Lower lobe of right lung (tissue), 2 donors: ENCODE results near the gene KRTAP22-2. TPM values are rescaled to one million over a fixed set of nuclear protein-coding genes. Genes with fewer than 3 reads are reported as not detected.

Experiments used
- ATAC-seq, 2 donors: fragments of 200-7000 bp; cut with Tn5 transposase; one replicate each; pipeline ENCODE4 v1.9.1; 2020 to 2022; ENCODE audit warnings: mild to moderate bottlenecking in 2 of 2, moderate library complexity in 2 of 2
- DNase-seq: peaks from one replicate; pipeline ENCODE4 v3.0.0-alpha.2; 2020
- H3K27ac ChIP-seq: fragments of 200-600 bp; one replicate; pipeline ENCODE4 v1.8.0; 2022
- H3K27me3 ChIP-seq: fragments of 200-600 bp; one replicate; pipeline ENCODE4 v1.8.0; 2022; ENCODE audit warnings: low read depth
- H3K36me3 ChIP-seq: fragments of 200-600 bp; one replicate; pipeline ENCODE4 v1.8.0; 2022; ENCODE audit warnings: mild to moderate bottlenecking
- H3K4me1 ChIP-seq: fragments of 200-600 bp; one replicate; pipeline ENCODE4 v1.8.0; 2022
- H3K4me3 ChIP-seq: fragments of 200-600 bp; one replicate; pipeline ENCODE4 v1.8.0; 2022; ENCODE audit warnings: mild to moderate bottlenecking
- H3K9me3 ChIP-seq: fragments of 200-600 bp; one replicate; pipeline ENCODE4 v1.8.0; 2022
- intact Hi-C: fragments of 100-400 bp; cut with DNase I; formaldehyde crosslinking; loops from one replicate; pipeline ENCODE4 v1.11.0; 2022
- long read RNA-seq: library from polyadenylated mRNA; unstranded; transcript quantifications from one replicate; pipeline ENCODE4 v2.0.0, GENCODE V29; 2021
- total RNA-seq: library from RNA; stranded (reverse); fragmentation: NEBNext Ultra II Directional; extraction: Animal tissue kit (Norgen Biotek cat#: 25700); gene quantifications from one replicate; pipeline ENCODE4 v1.2.1, GENCODE V29; 2021
- TF ChIP-seq, protein P1 (sequence below): fragments of 200-600 bp; IDR thresholded peaks from one replicate; pipeline ENCODE4 v1.8.0; 2022; ENCODE audit warnings: antibody characterized with exemption, mild to moderate bottlenecking
- donor health status: DM: no; HTN: yes; CAD: no; lungs with severe emphysema.

KRTAP22-2 gene
- total RNA-seq: not detected
- long read RNA-seq: 0 reads

DNA sequence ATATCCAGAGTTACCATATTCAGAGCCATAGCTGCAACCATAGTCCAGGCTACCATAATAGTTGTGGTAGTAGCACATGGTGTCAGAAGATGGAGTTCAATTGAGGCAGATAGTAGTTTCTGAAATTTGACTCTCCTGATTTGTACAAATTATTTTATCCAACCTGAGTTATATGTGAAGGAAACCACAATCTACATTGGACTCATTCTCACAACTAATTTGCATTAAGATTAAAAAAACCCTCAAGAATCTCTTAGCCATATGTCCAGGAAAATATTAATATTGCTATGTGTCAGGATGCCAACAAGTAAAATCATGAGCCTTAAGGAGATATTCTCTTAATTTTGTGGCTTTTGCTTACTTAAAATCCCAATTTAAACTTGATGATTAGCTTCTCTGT, at the start of gene KRTAP22-2:
TSS of gene KRTAP22-2 (minus strand) at position 101 of the 400 bp plus-strand sequence.
- intact Hi-C loops: no loop called here
- Histone ChIP-seq H3K27ac (no peak within 1 kb of the TSS), H3K27me3 (no peaks in the 10 kb centered on the region), H3K4me1 (no peaks in the 10 kb centered on the region), H3K9me3 (no peaks in the 10 kb centered on the region), H3K4me3 (no peak within 1 kb of the TSS), H3K36me3 (no peaks in the 10 kb centered on the region)
- TF ChIP-seq, protein P1, sequence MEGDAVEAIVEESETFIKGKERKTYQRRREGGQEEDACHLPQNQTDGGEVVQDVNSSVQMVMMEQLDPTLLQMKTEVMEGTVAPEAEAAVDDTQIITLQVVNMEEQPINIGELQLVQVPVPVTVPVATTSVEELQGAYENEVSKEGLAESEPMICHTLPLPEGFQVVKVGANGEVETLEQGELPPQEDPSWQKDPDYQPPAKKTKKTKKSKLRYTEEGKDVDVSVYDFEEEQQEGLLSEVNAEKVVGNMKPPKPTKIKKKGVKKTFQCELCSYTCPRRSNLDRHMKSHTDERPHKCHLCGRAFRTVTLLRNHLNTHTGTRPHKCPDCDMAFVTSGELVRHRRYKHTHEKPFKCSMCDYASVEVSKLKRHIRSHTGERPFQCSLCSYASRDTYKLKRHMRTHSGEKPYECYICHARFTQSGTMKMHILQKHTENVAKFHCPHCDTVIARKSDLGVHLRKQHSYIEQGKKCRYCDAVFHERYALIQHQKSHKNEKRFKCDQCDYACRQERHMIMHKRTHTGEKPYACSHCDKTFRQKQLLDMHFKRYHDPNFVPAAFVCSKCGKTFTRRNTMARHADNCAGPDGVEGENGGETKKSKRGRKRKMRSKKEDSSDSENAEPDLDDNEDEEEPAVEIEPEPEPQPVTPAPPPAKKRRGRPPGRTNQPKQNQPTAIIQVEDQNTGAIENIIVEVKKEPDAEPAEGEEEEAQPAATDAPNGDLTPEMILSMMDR: no peak
- ATAC-seq (no peak), DNase-seq (no peak)

DNA sequence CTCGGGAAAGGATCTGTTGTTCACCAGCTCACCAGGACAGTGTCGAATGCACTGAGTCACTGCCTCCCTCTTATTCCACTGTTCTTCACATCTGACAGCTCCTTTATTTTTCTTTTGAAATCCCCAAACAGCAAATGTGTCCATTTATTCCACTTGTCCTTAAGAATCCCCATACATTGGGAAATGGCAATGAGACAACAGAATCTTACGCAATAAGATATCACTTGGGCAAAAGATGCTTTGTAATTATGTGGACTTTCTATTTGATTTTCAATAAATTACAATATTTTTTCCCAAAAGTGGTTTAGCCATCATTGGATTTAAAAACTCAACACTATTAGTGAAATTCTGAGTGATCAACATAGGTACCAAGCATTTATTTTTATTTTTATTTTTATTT, 48.5 kb upstream of the KRTAP22-2 start:
- Histone ChIP-seq H3K27ac (no peak overlapping the region), H3K27me3 (no peaks in the 10 kb centered on the region), H3K36me3 (no peaks in the 10 kb centered on the region), H3K9me3 (no peaks in the 10 kb centered on the region), H3K4me1 (no peaks in the 10 kb centered on the region), H3K4me3 (no peak overlapping the region)
- ATAC-seq (no peak), DNase-seq (no peak)
- TF ChIP-seq, protein P1: no peak
- intact Hi-C loops: no loop called here

DNA sequence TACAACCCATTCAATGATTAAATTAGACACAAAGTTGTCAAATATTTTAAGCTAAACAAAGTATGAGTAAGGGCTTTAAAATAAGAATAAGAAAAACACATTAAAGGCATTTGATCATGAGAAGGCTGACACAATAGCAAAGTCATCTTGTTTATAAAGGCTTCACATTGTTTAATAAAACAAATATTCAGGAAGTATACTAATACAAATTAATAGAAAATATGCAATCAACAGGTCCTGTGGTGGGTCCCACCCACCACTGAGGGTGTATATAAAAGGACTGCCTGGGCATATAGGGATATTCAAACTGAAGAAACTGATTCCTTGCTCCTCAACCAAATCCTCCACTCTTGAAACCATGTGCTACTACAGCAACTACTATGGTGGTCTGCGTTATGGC, 44.7 kb upstream of the KRTAP22-2 start, which contains the start of gene KRTAP20-2:
TSS of gene KRTAP20-2 (plus strand) at position 301 of the 400 bp plus-strand sequence. CDS start at position 359, 58 bp downstream.
- TF ChIP-seq, protein P1: no peak
- Histone ChIP-seq H3K36me3 (no peaks in the 10 kb centered on the region), H3K9me3 (no peaks in the 10 kb centered on the region), H3K27me3 (no peaks in the 10 kb centered on the region), H3K4me1 (no peaks in the 10 kb centered on the region), H3K4me3 (no peak within 1 kb of the TSS), H3K27ac (no peak within 1 kb of the TSS)
- DNase-seq: no peak
- intact Hi-C loops: no loop called here
- no peak for ATAC-seq

DNA sequence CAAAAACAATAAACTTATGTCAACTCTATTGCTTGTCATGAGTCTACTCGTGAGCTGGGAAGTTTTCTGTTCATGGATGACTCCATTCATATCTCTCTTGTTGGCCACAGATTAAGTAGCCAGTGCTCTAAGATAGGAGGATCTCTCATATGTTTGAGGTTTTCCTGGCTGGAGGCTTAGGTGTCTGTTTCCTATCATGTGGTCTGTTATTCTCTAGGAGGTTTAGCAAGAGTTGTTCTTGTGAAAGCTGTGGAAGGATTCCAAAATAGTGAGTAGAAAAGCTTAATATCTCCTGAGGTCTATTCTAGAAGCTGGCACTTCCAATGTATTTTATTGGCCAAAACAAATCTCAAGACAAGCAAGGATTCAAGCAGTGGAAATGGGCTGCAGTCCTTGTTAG, 39.0 kb upstream of the KRTAP22-2 start:
- DNase-seq (no peak), ATAC-seq (no peak)
- H3K4me3 ChIP-seq: no peak overlapping the region
- no peaks in the 10 kb centered on the region for H3K36me3 ChIP-seq
- no peaks in the 10 kb centered on the region for H3K4me1 ChIP-seq
- TF ChIP-seq, protein P1: no peak
- intact Hi-C loops: no loop called here
- no peaks in the 10 kb centered on the region for H3K9me3 ChIP-seq
- H3K27me3 ChIP-seq: no peaks in the 10 kb centered on the region
- H3K27ac ChIP-seq: no peak overlapping the region

DNA sequence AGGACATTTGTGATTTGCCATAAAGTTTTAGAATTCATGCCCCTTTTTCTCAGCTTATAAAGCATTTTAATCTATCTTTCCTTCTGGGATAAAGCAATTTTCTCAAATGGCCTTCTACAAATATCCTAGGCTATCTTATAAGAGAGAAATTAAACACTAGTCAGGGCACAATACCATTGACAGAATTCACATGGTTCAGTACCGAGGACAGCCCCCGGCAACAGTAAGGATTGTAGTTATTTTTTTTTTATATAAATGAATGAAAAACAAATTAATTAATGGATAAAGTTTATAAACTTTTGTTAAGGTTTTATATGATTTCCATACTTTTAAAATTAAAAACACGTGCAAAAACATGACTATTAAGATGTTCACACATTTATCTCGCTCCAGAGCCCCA, 37.9 kb upstream of the KRTAP22-2 start:
- H3K27ac ChIP-seq: no peak overlapping the region
- no peaks in the 10 kb centered on the region for H3K9me3 ChIP-seq
- H3K4me3 ChIP-seq: no peak overlapping the region
- intact Hi-C loops: no loop called here
- DNase-seq (no peak), ATAC-seq (no peak)
- H3K27me3 ChIP-seq: no peaks in the 10 kb centered on the region
- H3K36me3 ChIP-seq: no peaks in the 10 kb centered on the region
- TF ChIP-seq, protein P1: no peak
- H3K4me1 ChIP-seq: no peaks in the 10 kb centered on the region
